Right ventricle myocardium superior (tissue), 1 donor: ENCODE results near the gene BTN1A1. TPM values are rescaled to one million over a fixed set of nuclear protein-coding genes. Genes with fewer than 3 reads are reported as not detected.
"Not testable (repeated sequence)": the region's sequence is repeated elsewhere in the genome, so short reads cannot be mapped to it uniquely, and the experiment has no call there.

Experiments used
- ATAC-seq: fragments of 200-7000 bp; cut with Tn5 transposase; one replicate; pipeline ENCODE4 v1.9.1; 2020; ENCODE audit warnings: mild to moderate bottlenecking; ENCODE audit not compliant: poor library complexity
- DNase-seq: peaks from one replicate; pipeline ENCODE4 v3.0.0-alpha.2; 2020
- intact Hi-C: fragments of 100-400 bp; cut with DNase I; formaldehyde crosslinking; loops from one replicate; pipeline ENCODE4 v1.11.2; 2022
- long read RNA-seq: library from polyadenylated mRNA; unstranded; transcript quantifications from one replicate; pipeline ENCODE4 v2.0.0, GENCODE V29; 2021
- total RNA-seq: library from RNA; stranded (reverse); fragmentation: NEBNext Ultra II Directional; extraction: Animal tissue kit (Norgen Biotek cat#: 25700); gene quantifications from one replicate; pipeline ENCODE4 v1.2.1, GENCODE V29; 2021
- donor health status: DM: no; HTN: yes; CAD: no; lungs with severe emphysema.

Gene BTN1A1
- not detected for total RNA-seq
- long read RNA-seq: 0 reads

- no peak for ATAC-seq
- no peak for DNase-seq
- intact Hi-C loops: no loop called here
These were observed at the start of gene BTN1A1 for GRCh38 chr6:26500102-26500501. Gene BTN1A1, plus strand, starts transcription at chr6:26500303. Its CDS starts 984 bp downstream, at chr6:26501287.

GRCh38 chr6:26452631-26453235 lies 47.4 kb upstream of the BTN1A1 start:
- DNase-seq: no peak
- no peak for ATAC-seq
- intact Hi-C loops: no loop called here

GRCh38 chr6:26454631-26455030 lies 45.5 kb upstream of the BTN1A1 start:
- intact Hi-C loops: no loop called here
- DNase-seq (no peak), ATAC-seq (no peak)

- no peak for ATAC-seq
- intact Hi-C loops: no loop called here
- no peak for DNase-seq
These were observed 44.6 kb upstream of the BTN1A1 start for GRCh38 chr6:26455357-26455970.

- no peak for DNase-seq
These were observed 42.8 kb upstream of the BTN1A1 start for GRCh38 chr6:26457264-26457805.

GRCh38 chr6:26457806-26458688 lies 42.1 kb upstream of the BTN1A1 start, which contains the start of gene BTN2A1:
Gene BTN2A1, plus strand, starts transcription at chr6:26457955. Its CDS starts 682 bp downstream, at chr6:26458637.
- ATAC-seq (peak; percentile 99), DNase-seq (peak; percentile 81)
- intact Hi-C loops: no loop called here

More at GRCh38 chr6:26457264-26457805, 42.8 kb upstream of the BTN1A1 start:
- ATAC-seq: peak; percentile 64
- intact Hi-C loops: no loop called here

- intact Hi-C loops: no loop called here
- DNase-seq (no peak), ATAC-seq (no peak)
These were observed 40.9 kb upstream of the BTN1A1 start for GRCh38 chr6:26459023-26459810.

GRCh38 chr6:26461353-26461752 lies 38.8 kb upstream of the BTN1A1 start:
- intact Hi-C loops, DNase-seq: not testable (repeated sequence)

GRCh38 chr6:26464014-26464413 lies 36.1 kb upstream of the BTN1A1 start:
- intact Hi-C loops: no loop called here

More at GRCh38 chr6:26461353-26461752, 38.8 kb upstream of the BTN1A1 start:
- ATAC-seq: not testable (repeated sequence)

GRCh38 chr6:26464416-26465131 lies 35.5 kb upstream of the BTN1A1 start:
- intact Hi-C loops: no loop called here
- no peak for ATAC-seq

More at GRCh38 chr6:26464014-26464413, 36.1 kb upstream of the BTN1A1 start:
- DNase-seq (no peak), ATAC-seq (no peak)

GRCh38 chr6:26465776-26466175 lies 34.3 kb upstream of the BTN1A1 start:
- DNase-seq (no peak), ATAC-seq (no peak)
- intact Hi-C loops: no loop called here

More at GRCh38 chr6:26464416-26465131, 35.5 kb upstream of the BTN1A1 start:
- DNase-seq: no peak

- no peak for ATAC-seq
- DNase-seq: no peak
- intact Hi-C loops: no loop called here
These were observed 31.3 kb upstream of the BTN1A1 start for GRCh38 chr6:26468829-26469228.

- intact Hi-C loops: no loop called here
- DNase-seq: no peak
- ATAC-seq: no peak
These were observed 29.5 kb upstream of the BTN1A1 start for GRCh38 chr6:26470643-26471042.

- no peak for ATAC-seq
- no peak for DNase-seq
- intact Hi-C loops: no loop called here
These were observed 28.1 kb upstream of the BTN1A1 start for GRCh38 chr6:26471970-26472369.

- ATAC-seq (no peak), DNase-seq (no peak)
- intact Hi-C loops: no loop called here
These were observed 27.4 kb upstream of the BTN1A1 start for GRCh38 chr6:26472549-26473290.

- DNase-seq: no peak
- intact Hi-C loops: no loop called here
- no peak for ATAC-seq
These were observed 26.7 kb upstream of the BTN1A1 start for GRCh38 chr6:26473429-26473757.

GRCh38 chr6:26473758-26474438 lies 26.2 kb upstream of the BTN1A1 start:
- intact Hi-C loops: no loop called here
- ATAC-seq (peak; percentile 96), DNase-seq (peak; percentile 83)
